ENCODE data around the gene TMEM87B.
"Not testable (repeated sequence)": the region's sequence is repeated elsewhere in the genome, so short reads cannot be mapped to it uniquely, and the experiment has no call there.

TMEM87B gene

GRCh38 chr2:112034924-112035323 lies 20.1 kb upstream of the TMEM87B start:
- no peak for DNase-seq

GRCh38 chr2:112035786-112036185 lies 19.3 kb upstream of the TMEM87B start:
- DNase-seq: no peak

- DNase-seq: not testable (repeated sequence)
Observed at GRCh38 chr2:112039556-112039955, 15.5 kb upstream of the TMEM87B start.

GRCh38 chr2:112040066-112040465 lies 15.0 kb upstream of the TMEM87B start:
- DNase-seq: not testable (repeated sequence)

- not testable (repeated sequence) for DNase-seq
Observed at GRCh38 chr2:112041460-112041859, 13.6 kb upstream of the TMEM87B start.

- no peak for DNase-seq
Observed at GRCh38 chr2:112045446-112046014, 9.5 kb upstream of the TMEM87B start.

- DNase-seq: no peak
Observed at GRCh38 chr2:112046231-112046630, 8.8 kb upstream of the TMEM87B start.

GRCh38 chr2:112047537-112048235 lies 7.4 kb upstream of the TMEM87B start:
- no peak for DNase-seq

GRCh38 chr2:112048236-112048592 lies 6.9 kb upstream of the TMEM87B start:
- no peak for DNase-seq

GRCh38 chr2:112048887-112049286 lies 6.2 kb upstream of the TMEM87B start:
- DNase-seq: peak; percentile 23

- no peak for DNase-seq
Observed at GRCh38 chr2:112050316-112050715, 4.8 kb upstream of the TMEM87B start.

GRCh38 chr2:112053917-112054846 lies 887 bp upstream of the TMEM87B start:
- peak; percentile 61 for DNase-seq

GRCh38 chr2:112055730-112056625 lies 909 bp downstream of the TMEM87B start:
- no peak for DNase-seq

GRCh38 chr2:112056626-112056987 lies 1.5 kb downstream of the TMEM87B start:
- no peak for DNase-seq

- no peak for DNase-seq
Observed at GRCh38 chr2:112059671-112060070, 4.6 kb downstream of the TMEM87B start.

- DNase-seq: no peak
Observed at GRCh38 chr2:112061299-112061698, 6.2 kb downstream of the TMEM87B start.

- DNase-seq: no peak
Observed at GRCh38 chr2:112061840-112062239, 6.8 kb downstream of the TMEM87B start.

- no peak for DNase-seq
Observed at GRCh38 chr2:112062894-112063293, 7.8 kb downstream of the TMEM87B start.

GRCh38 chr2:112065486-112065885 lies 10.4 kb downstream of the TMEM87B start:
- DNase-seq: no peak

GRCh38 chr2:112065966-112066365 lies 10.9 kb downstream of the TMEM87B start:
- DNase-seq: no peak

- not testable (repeated sequence) for DNase-seq
Observed at GRCh38 chr2:112069794-112070193, 14.7 kb downstream of the TMEM87B start.

- DNase-seq: no peak
Observed at GRCh38 chr2:112073875-112074274, 18.8 kb downstream of the TMEM87B start.

- no peak for DNase-seq
Observed at GRCh38 chr2:112074506-112074905, 19.4 kb downstream of the TMEM87B start.

Data from NCI-H2081 treated with DMSO at 0.1 percent for 48 hours (cell line).